ENCODE data around the gene TMCO6. TPM values are rescaled to one million over a fixed set of nuclear protein-coding genes. Genes with fewer than 3 reads are reported as not detected.
A peak's percentile ranks its signal among the peaks of the same experiment; 100 is the strongest.

The TMCO6 gene
- total RNA-seq, 2 experiments from 2014 or later, result 26.9 to 36.8 TPM

- no peaks in the 10 kb centered on the region for H3K9me2 ChIP-seq (ENCODE audit: insufficient read depth, low read length)
- H3K4me3 ChIP-seq (ENCODE audit: low read depth, low read length, poor library complexity, severe bottlenecking), result no peak overlapping the region
- H3K4me1 ChIP-seq (ENCODE audit: insufficient read depth, low read length, poor library complexity, severe bottlenecking), result no peaks in the 10 kb centered on the region
- TF ChIP-seq EZH2phosphoT487 (IDR thresholded peaks at IDR 0.05; ENCODE audit: borderline replicate concordance, low read depth, low read length), result no peak
- TF ChIP-seq, protein P1, sequence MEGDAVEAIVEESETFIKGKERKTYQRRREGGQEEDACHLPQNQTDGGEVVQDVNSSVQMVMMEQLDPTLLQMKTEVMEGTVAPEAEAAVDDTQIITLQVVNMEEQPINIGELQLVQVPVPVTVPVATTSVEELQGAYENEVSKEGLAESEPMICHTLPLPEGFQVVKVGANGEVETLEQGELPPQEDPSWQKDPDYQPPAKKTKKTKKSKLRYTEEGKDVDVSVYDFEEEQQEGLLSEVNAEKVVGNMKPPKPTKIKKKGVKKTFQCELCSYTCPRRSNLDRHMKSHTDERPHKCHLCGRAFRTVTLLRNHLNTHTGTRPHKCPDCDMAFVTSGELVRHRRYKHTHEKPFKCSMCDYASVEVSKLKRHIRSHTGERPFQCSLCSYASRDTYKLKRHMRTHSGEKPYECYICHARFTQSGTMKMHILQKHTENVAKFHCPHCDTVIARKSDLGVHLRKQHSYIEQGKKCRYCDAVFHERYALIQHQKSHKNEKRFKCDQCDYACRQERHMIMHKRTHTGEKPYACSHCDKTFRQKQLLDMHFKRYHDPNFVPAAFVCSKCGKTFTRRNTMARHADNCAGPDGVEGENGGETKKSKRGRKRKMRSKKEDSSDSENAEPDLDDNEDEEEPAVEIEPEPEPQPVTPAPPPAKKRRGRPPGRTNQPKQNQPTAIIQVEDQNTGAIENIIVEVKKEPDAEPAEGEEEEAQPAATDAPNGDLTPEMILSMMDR (conservative IDR thresholded peaks at IDR 0.05; ENCODE audit: low read length), result no peak
- intact Hi-C loops (cut with micrococcal nuclease; ENCODE audit: unreplicated experiment), result loop anchor here (10.0 kb wide), 1 partner anchor 386 kb away; no protein-coding TSS in a partner anchor
- ChIA-PET POLR2A (interaction anchor here (0.7 kb wide), 1 partner anchor 165 kb away, joined by 3 read pairs; no protein-coding TSS in a partner anchor), CTCF (ENCODE audit: unreplicated experiment) (no interaction called here)
- H3K27ac ChIP-seq (ENCODE audit: low read depth, low read length, poor library complexity, severe bottlenecking), result no peak overlapping the region
- no peak overlapping the region for H2AFZ ChIP-seq (ENCODE audit: low read length)
- H3K9me3 ChIP-seq (ENCODE audit: low read length), result peaks cover 20% of the 10 kb centered on the region; the same call in 1 of the 2 replicates
- no peaks in the 10 kb centered on the region for H4K20me1 ChIP-seq (ENCODE audit: insufficient read depth, low read length)
- BruUV-seq (replicated peaks), result no TSS peak
- H3K4me2 ChIP-seq (ENCODE audit: low read length), result no peak overlapping the region
- DNase-seq (ENCODE audit: low spot score), result no peak
- H3K79me2 ChIP-seq (ENCODE audit: insufficient read depth, low read depth, low read length), result no peaks in the 10 kb centered on the region
- no peaks in the 10 kb centered on the region for H3K36me3 ChIP-seq (ENCODE audit: insufficient read depth, low read length)
Observed at GRCh38 chr5:140631036-140631417, 8.2 kb upstream of the TMCO6 start.

GRCh38 chr5:140631831-140632365 is 7.4 kb upstream of the TMCO6 start:
- no peak overlapping the region for H3K27ac ChIP-seq (ENCODE audit: low read depth, low read length, poor library complexity, severe bottlenecking)
- DNase-seq (ENCODE audit: low spot score), result no peak
- H3K4me2 ChIP-seq (ENCODE audit: low read length), result peak overlapping the region; percentile 26; the same call in 1 of the 2 replicates
- H2AFZ ChIP-seq (ENCODE audit: low read length), result no peak overlapping the region
- intact Hi-C loops (cut with micrococcal nuclease; ENCODE audit: unreplicated experiment), result loop anchor here (10.0 kb wide), 1 partner anchor 387 kb away; no protein-coding TSS in a partner anchor
- TF ChIP-seq, protein P1 (conservative IDR thresholded peaks at IDR 0.05; ENCODE audit: low read length), result no peak
- no peak for TF ChIP-seq EZH2phosphoT487 (IDR thresholded peaks at IDR 0.05; ENCODE audit: borderline replicate concordance, low read depth, low read length)
- POLR2A ChIA-PET, result interaction anchor here (0.7 kb wide), 1 partner anchor 165 kb away, joined by 3 read pairs; no protein-coding TSS in a partner anchor
- no peaks in the 10 kb centered on the region for H3K4me1 ChIP-seq (ENCODE audit: insufficient read depth, low read length, poor library complexity, severe bottlenecking)
- H3K79me2 ChIP-seq (ENCODE audit: insufficient read depth, low read depth, low read length), result no peaks in the 10 kb centered on the region
- peaks cover 20% of the 10 kb centered on the region; the same call in 1 of the 2 replicates for H3K9me3 ChIP-seq (ENCODE audit: low read length)
- no peaks in the 10 kb centered on the region for H3K36me3 ChIP-seq (ENCODE audit: insufficient read depth, low read length)
- H3K4me3 ChIP-seq (ENCODE audit: low read depth, low read length, poor library complexity, severe bottlenecking), result no peak overlapping the region
- CTCF ChIA-PET (ENCODE audit: unreplicated experiment), result no interaction called here
- no TSS peak for BruUV-seq (replicated peaks)
- no peaks in the 10 kb centered on the region for H4K20me1 ChIP-seq (ENCODE audit: insufficient read depth, low read length)
- no peaks in the 10 kb centered on the region for H3K9me2 ChIP-seq (ENCODE audit: insufficient read depth, low read length)

GRCh38 chr5:140632366-140633020 is 6.8 kb upstream of the TMCO6 start:
- Histone ChIP-seq H3K4me2 (ENCODE audit: low read length) (peak overlapping the region; percentile 26; the same call in 1 of the 2 replicates), H3K9me3 (ENCODE audit: low read length) (peaks cover 14% of the 10 kb centered on the region; the same call in 1 of the 2 replicates), H3K9me2 (ENCODE audit: insufficient read depth, low read length) (no peaks in the 10 kb centered on the region), H3K79me2 (ENCODE audit: insufficient read depth, low read depth, low read length) (no peaks in the 10 kb centered on the region), H3K36me3 (ENCODE audit: insufficient read depth, low read length) (no peaks in the 10 kb centered on the region), H3K27ac (ENCODE audit: low read depth, low read length, poor library complexity, severe bottlenecking) (no peak overlapping the region), H3K4me3 (ENCODE audit: low read depth, low read length, poor library complexity, severe bottlenecking) (no peak overlapping the region), H4K20me1 (ENCODE audit: insufficient read depth, low read length) (no peaks in the 10 kb centered on the region), H2AFZ (ENCODE audit: low read length) (no peak overlapping the region), H3K4me1 (ENCODE audit: insufficient read depth, low read length, poor library complexity, severe bottlenecking) (no peaks in the 10 kb centered on the region)
- TF ChIP-seq, protein P1 (conservative IDR thresholded peaks at IDR 0.05; ENCODE audit: low read length), result no peak
- TF ChIP-seq EZH2phosphoT487 (IDR thresholded peaks at IDR 0.05; ENCODE audit: borderline replicate concordance, low read depth, low read length), result no peak
- ChIA-PET CTCF (ENCODE audit: unreplicated experiment) (no interaction called here), POLR2A (no interaction called here)
- no TSS peak for BruUV-seq (replicated peaks)
- intact Hi-C loops (cut with micrococcal nuclease; ENCODE audit: unreplicated experiment), result loop anchor here (10.0 kb wide), 1 partner anchor 388 kb away; no protein-coding TSS in a partner anchor
- no peak for DNase-seq (ENCODE audit: low spot score)
